ENCODE data around the gene GNA12.
"Not testable (repeated sequence)": the region's sequence is repeated elsewhere in the genome, so short reads cannot be mapped to it uniquely, and the experiment has no call there.

Gene GNA12

GRCh38 chr7:2729031-2729892 lies 114.8 kb downstream of the GNA12 start:
- no peak overlapping the region for H3K27ac ChIP-seq
- no peak for TF ChIP-seq ZFX (IDR thresholded peaks at IDR 0.05; ENCODE audit: borderline replicate concordance)
- TF ChIP-seq CTCF (IDR thresholded peaks at IDR 0.05), result no peak

- no peak for TF ChIP-seq ZFX (IDR thresholded peaks at IDR 0.05; ENCODE audit: borderline replicate concordance)
- TF ChIP-seq CTCF (IDR thresholded peaks at IDR 0.05), result no peak
- H3K27ac ChIP-seq, result no peak overlapping the region
Observed at GRCh38 chr7:2728316-2729030, 115.6 kb downstream of the GNA12 start.

- H3K27ac ChIP-seq, result not testable (repeated sequence)
Observed at GRCh38 chr7:2727206-2727605, 116.9 kb downstream of the GNA12 start.

GRCh38 chr7:2726316-2727018 lies 117.6 kb downstream of the GNA12 start:
- TF ChIP-seq CTCF (IDR thresholded peaks at IDR 0.05) (no peak), ZFX (IDR thresholded peaks at IDR 0.05; ENCODE audit: borderline replicate concordance) (no peak)
- no peak overlapping the region for H3K27ac ChIP-seq

- TF ChIP-seq CTCF (IDR thresholded peaks at IDR 0.05) (no peak), ZFX (IDR thresholded peaks at IDR 0.05; ENCODE audit: borderline replicate concordance) (no peak)
- no peak overlapping the region for H3K27ac ChIP-seq
Observed at GRCh38 chr7:2725178-2726105, 118.7 kb downstream of the GNA12 start.

- no peak overlapping the region for H3K27ac ChIP-seq
- TF ChIP-seq ZFX (IDR thresholded peaks at IDR 0.05; ENCODE audit: borderline replicate concordance) (no peak), CTCF (IDR thresholded peaks at IDR 0.05) (no peak)
Observed at GRCh38 chr7:2724453-2725177, 119.5 kb downstream of the GNA12 start.

GRCh38 chr7:2724036-2724435 lies 120.1 kb downstream of the GNA12 start:
- H3K27ac ChIP-seq, result not testable (repeated sequence)

Measured in 22Rv1 (cell line).